Omental fat pad (tissue), 4 donors: Measurements from ENCODE around the gene METTL23. TPM values are rescaled to one million over a fixed set of nuclear protein-coding genes. Genes with fewer than 3 reads are reported as not detected.

Source experiments
- ATAC-seq: fragments of 150-250 bp; one replicate; pipeline ENCODE4 v1.9.1; 2016; ENCODE audit warnings: mild to moderate bottlenecking, moderate library complexity; ENCODE audit not compliant: low FRiP score
- DNase-seq: peaks from one replicate; pipeline ENCODE4 v3.0.0-alpha.2; 2019; ENCODE audit warnings: low spot score
- CTCF ChIP-seq, 3 donors: fragments of 450-650 bp; IDR thresholded peaks; one replicate each; pipeline ENCODE4 v1.5.1; 2016 to 2017; ENCODE audit warnings: antibody characterized with exemption in 3 of 3, mild to moderate bottlenecking in 3 of 3, moderate library complexity in 2 of 3
- total RNA-seq, 4 donors: library from RNA; depleted of rRNA; stranded (reverse); fragments of >200 nt; gene quantifications; one replicate each; pipeline ENCODE4 v1.1.0, GENCODE V29; 2016

METTL23 gene
- total RNA-seq, 4 donors from 2014 or later = 13.6 to 30.2 (median 26.9) TPM

GRCh38 chr17:76701471-76701967, 25.1 kb upstream of the METTL23 start:
- no peak for TF ChIP-seq CTCF (IDR thresholded peaks at IDR 0.05)
- DNase-seq (no peak), ATAC-seq (no peak)

- ATAC-seq (no peak), DNase-seq (no peak)
- TF ChIP-seq CTCF (IDR thresholded peaks at IDR 0.05) = no peak
Measured at GRCh38 chr17:76702076-76702475, 24.6 kb upstream of the METTL23 start.

GRCh38 chr17:76702941-76703637, 23.6 kb upstream of the METTL23 start:
- no peak for DNase-seq
- no peak for ATAC-seq

GRCh38 chr17:76704805-76705204, 21.8 kb upstream of the METTL23 start:
- ATAC-seq (no peak), DNase-seq (no peak)
- no peak for TF ChIP-seq CTCF (IDR thresholded peaks at IDR 0.05)

More at GRCh38 chr17:76702941-76703637, 23.6 kb upstream of the METTL23 start:
- TF ChIP-seq CTCF (IDR thresholded peaks at IDR 0.05) = no peak

GRCh38 chr17:76706817-76707216, 19.8 kb upstream of the METTL23 start:
- no peak for ATAC-seq
- TF ChIP-seq CTCF (IDR thresholded peaks at IDR 0.05) = no peak

GRCh38 chr17:76707985-76708807, 18.4 kb upstream of the METTL23 start:
- DNase-seq (no peak), ATAC-seq (no peak)
- TF ChIP-seq CTCF (IDR thresholded peaks at IDR 0.05) = no peak

More at GRCh38 chr17:76706817-76707216, 19.8 kb upstream of the METTL23 start:
- no peak for DNase-seq
